WTC11 (cell line): ENCODE results near the gene MARK3. TPM values are rescaled to one million over a fixed set of nuclear protein-coding genes. Genes with fewer than 3 reads are reported as not detected.

Experiments used
- ATAC-seq: fragments of 200-7000 bp; cut with Tn5 transposase; 2 replicates; pipeline ENCODE4 v1.10.0; 2021; ENCODE audit warnings: mild to moderate bottlenecking, moderate library complexity
- CTCF ChIA-PET: fragments of 300-600 bp; sonication (Branson Sonifier 250); formaldehyde crosslinking; loops from one replicate; lab custom pipeline; 2021; ENCODE audit warnings: antibody characterized with exemption; lab: Charles Lee
- POLR2A ChIA-PET: fragments of 350-600 bp; sonication (Branson Sonifier 250); formaldehyde crosslinking; loops from one replicate; lab custom pipeline; 2021; ENCODE audit warnings: antibody characterized with exemption; lab: Charles Lee
- DNase-seq: peaks from one replicate; pipeline ENCODE4 v3.0.0; 2021; ENCODE audit warnings: low spot score
- H3K27ac Mint-ChIP-seq: 2 replicates; pipeline ENCODE4 v1.8.0; 2021; ENCODE audit warnings: mixed read lengths
- H3K27me3 Mint-ChIP-seq: 2 replicates; pipeline ENCODE4 v1.8.0; 2021; ENCODE audit warnings: low read depth, mild to moderate bottlenecking, moderate library complexity, mixed read lengths
- H3K36me3 Mint-ChIP-seq: 2 replicates; pipeline ENCODE4 v1.8.0; 2021; ENCODE audit warnings: mixed read lengths
- H3K4me1 Mint-ChIP-seq: 2 replicates; pipeline ENCODE4 v1.8.0; 2022; ENCODE audit warnings: mixed read lengths
- H3K4me3 Mint-ChIP-seq: 2 replicates; pipeline ENCODE4 v1.8.0; 2021; ENCODE audit warnings: mild to moderate bottlenecking, moderate library complexity, mixed read lengths
- H3K9me3 Mint-ChIP-seq: 2 replicates; pipeline ENCODE4 v1.8.0; 2021; ENCODE audit warnings: mixed read lengths
- ATF1 ChIP-seq: sonication (generic); formaldehyde crosslinking; IDR thresholded peaks from 2 replicates; pipeline ENCODE4 v1.8.1; 2023; ENCODE audit warnings: mild to moderate bottlenecking, moderate library complexity, missing genetic modification reagents
- E2F5 ChIP-seq: sonication (generic); formaldehyde crosslinking; IDR thresholded peaks from 2 replicates; pipeline ENCODE4 v1.8.1; 2022; ENCODE audit warnings: mild to moderate bottlenecking, moderate library complexity, missing genetic modification reagents
- ESRRA ChIP-seq: sonication (generic); formaldehyde crosslinking; IDR thresholded peaks from 2 replicates; pipeline ENCODE4 v1.8.1; 2022; ENCODE audit warnings: mild to moderate bottlenecking, missing genetic modification reagents, borderline replicate concordance
- FOXK1 ChIP-seq: sonication (generic); formaldehyde crosslinking; IDR thresholded peaks from 2 replicates; pipeline ENCODE4 v1.8.0; 2022; ENCODE audit warnings: mild to moderate bottlenecking, moderate library complexity, missing genetic modification reagents
- FOXP1 ChIP-seq: sonication (generic); formaldehyde crosslinking; IDR thresholded peaks from 2 replicates; pipeline ENCODE4 v1.8.0; 2022; ENCODE audit warnings: missing genetic modification reagents, mild to moderate bottlenecking, moderate library complexity, borderline replicate concordance
- GABPB1 ChIP-seq: sonication (generic); formaldehyde crosslinking; IDR thresholded peaks from 2 replicates; pipeline ENCODE4 v1.8.1; 2023; ENCODE audit warnings: mild to moderate bottlenecking, missing genetic modification reagents
- GRHL2 ChIP-seq: fragments of 250-450 bp; sonication (Bioruptor Pico); IDR thresholded peaks from 2 replicates; pipeline ENCODE4 v1.8.0; 2022; ENCODE audit warnings: mild to moderate bottlenecking, moderate library complexity; ENCODE audit not compliant: insufficient replicate concordance, severe bottlenecking
- GTF2I ChIP-seq: fragments of 250-450 bp; sonication (Bioruptor Pico); conservative IDR thresholded peaks from 2 replicates; pipeline ENCODE4 v1.4.0; 2021; ENCODE audit warnings: mild to moderate bottlenecking
- HMGA2 ChIP-seq: fragments of 250-450 bp; sonication (Bioruptor Pico); IDR thresholded peaks from 2 replicates; pipeline ENCODE4 v1.4.0; 2021; ENCODE audit warnings: mild to moderate bottlenecking, moderate library complexity
- IRF1 ChIP-seq: sonication (generic); formaldehyde crosslinking; IDR thresholded peaks from 2 replicates; pipeline ENCODE4 v1.8.0; 2023; ENCODE audit warnings: missing genetic modification reagents
- MLX ChIP-seq: sonication (generic); formaldehyde crosslinking; IDR thresholded peaks from 2 replicates; pipeline ENCODE4 v1.8.1; 2023; ENCODE audit warnings: mild to moderate bottlenecking, missing genetic modification reagents, moderate library complexity
- MYBL2 ChIP-seq: sonication (generic); formaldehyde crosslinking; IDR thresholded peaks from 2 replicates; pipeline ENCODE4 v1.8.1; 2023; ENCODE audit warnings: mild to moderate bottlenecking, moderate library complexity, missing genetic modification reagents
- NFE2L1 ChIP-seq: sonication (generic); formaldehyde crosslinking; IDR thresholded peaks from 2 replicates; pipeline ENCODE4 v1.8.1; 2023; ENCODE audit warnings: missing genetic modification reagents
- PRRX2 ChIP-seq: fragments of 250-450 bp; sonication (Bioruptor Pico); IDR thresholded peaks from 2 replicates; pipeline ENCODE4 v1.8.0; 2021; ENCODE audit warnings: mild to moderate bottlenecking
- SMAD3 ChIP-seq: sonication (generic); formaldehyde crosslinking; IDR thresholded peaks from 2 replicates; pipeline ENCODE4 v1.8.0; 2022; ENCODE audit warnings: missing genetic modification reagents, mild to moderate bottlenecking, borderline replicate concordance
- SOX15 ChIP-seq: fragments of 250-450 bp; sonication (Bioruptor Pico); IDR thresholded peaks from 2 replicates; pipeline ENCODE4 v1.9.0; 2021; ENCODE audit warnings: mild to moderate bottlenecking
- SP1 ChIP-seq: sonication (generic); formaldehyde crosslinking; conservative IDR thresholded peaks from 2 replicates; pipeline ENCODE4 v1.8.1; 2022; ENCODE audit warnings: missing genetic modification reagents
- ZNF121 ChIP-seq: sonication (generic); formaldehyde crosslinking; IDR thresholded peaks from 2 replicates; pipeline ENCODE4 v1.8.0; 2023; ENCODE audit warnings: missing genetic modification reagents
- ZNF138 ChIP-seq: sonication (generic); formaldehyde crosslinking; conservative IDR thresholded peaks from 2 replicates; pipeline ENCODE4 v1.8.1; 2022; ENCODE audit warnings: mild to moderate bottlenecking, moderate library complexity, missing genetic modification reagents
- ZNF263 ChIP-seq: sonication (generic); formaldehyde crosslinking; IDR thresholded peaks from 2 replicates; pipeline ENCODE4 v1.8.1; 2022; ENCODE audit warnings: low read depth, mild to moderate bottlenecking, moderate library complexity, missing genetic modification reagents
- ZNF281 ChIP-seq: sonication (generic); formaldehyde crosslinking; IDR thresholded peaks from 2 replicates; pipeline ENCODE4 v1.8.0; 2023; ENCODE audit warnings: mild to moderate bottlenecking, missing genetic modification reagents
- ZNF423 ChIP-seq: fragments of 250-450 bp; sonication (Bioruptor Pico); IDR thresholded peaks from 2 replicates; pipeline ENCODE4 v2.1.2; 2022; ENCODE audit warnings: mild to moderate bottlenecking, moderate library complexity
- ZNF671 ChIP-seq: fragments of 250-450 bp; sonication (Bioruptor Pico); IDR thresholded peaks from 2 replicates; pipeline ENCODE4 v1.8.0; 2021; ENCODE audit warnings: mild to moderate bottlenecking
- total RNA-seq: library from RNA; stranded (reverse); gene quantifications from 3 replicates; pipeline ENCODE4 v1.2.3, GENCODE V29; 2021
- TF ChIP-seq, protein P1 (sequence below): sonication (generic); formaldehyde crosslinking; IDR thresholded peaks from 2 replicates; pipeline ENCODE4 v1.8.1; 2022; ENCODE audit warnings: low read depth, missing genetic modification reagents, borderline replicate concordance
- TF ChIP-seq, protein P2 (sequence below): fragments of 250-450 bp; sonication (Bioruptor Pico); IDR thresholded peaks from 2 replicates; pipeline ENCODE4 v1.8.0; 2021; ENCODE audit warnings: mild to moderate bottlenecking

The MARK3 gene
- total RNA-seq, 1 experiment from 2014 or later, result 93.7 TPM

DNA sequence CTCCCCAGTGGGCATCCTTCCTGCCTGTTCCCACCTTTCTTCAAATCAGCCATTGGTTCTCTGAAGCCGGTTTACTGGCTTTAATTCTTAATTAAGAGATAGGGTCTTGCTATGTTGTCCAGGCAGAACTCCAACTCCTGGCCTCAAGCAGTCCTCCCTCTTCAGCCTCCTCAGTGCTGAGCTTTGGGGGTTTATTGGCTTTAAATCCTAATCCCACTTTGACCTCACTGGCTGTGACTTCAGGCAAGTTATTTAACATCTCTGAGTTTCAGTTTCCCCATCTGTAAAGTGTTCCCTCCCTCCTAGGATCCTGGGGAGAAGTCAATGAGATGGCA is 141.7 kb downstream of the MARK3 start:
- Mint-ChIP-seq H3K9me3 (no peaks in the 10 kb centered on the region), H3K4me3 (no peak overlapping the region), H3K36me3 (no peaks in the 10 kb centered on the region), H3K27ac (no peak overlapping the region), H3K4me1 (peaks cover 19% of the 10 kb centered on the region), H3K27me3 (peaks cover 27% of the 10 kb centered on the region)
- ChIA-PET POLR2A (no interaction called here), CTCF (interaction anchor here (4.9 to 5.8 kb wide), 2 partner anchors 8 to 15 kb away, joined by 27 to 46 read pairs; no protein-coding TSS in a partner anchor)
- DNase-seq (no peak), ATAC-seq (no peak)
- TF ChIP-seq ZNF121 (CRISPR knock-in tag) (peak; percentile 27; the same call in 1 of the 2 replicates), PRRX2 (CRISPR knock-in tag) (no peak)

DNA sequence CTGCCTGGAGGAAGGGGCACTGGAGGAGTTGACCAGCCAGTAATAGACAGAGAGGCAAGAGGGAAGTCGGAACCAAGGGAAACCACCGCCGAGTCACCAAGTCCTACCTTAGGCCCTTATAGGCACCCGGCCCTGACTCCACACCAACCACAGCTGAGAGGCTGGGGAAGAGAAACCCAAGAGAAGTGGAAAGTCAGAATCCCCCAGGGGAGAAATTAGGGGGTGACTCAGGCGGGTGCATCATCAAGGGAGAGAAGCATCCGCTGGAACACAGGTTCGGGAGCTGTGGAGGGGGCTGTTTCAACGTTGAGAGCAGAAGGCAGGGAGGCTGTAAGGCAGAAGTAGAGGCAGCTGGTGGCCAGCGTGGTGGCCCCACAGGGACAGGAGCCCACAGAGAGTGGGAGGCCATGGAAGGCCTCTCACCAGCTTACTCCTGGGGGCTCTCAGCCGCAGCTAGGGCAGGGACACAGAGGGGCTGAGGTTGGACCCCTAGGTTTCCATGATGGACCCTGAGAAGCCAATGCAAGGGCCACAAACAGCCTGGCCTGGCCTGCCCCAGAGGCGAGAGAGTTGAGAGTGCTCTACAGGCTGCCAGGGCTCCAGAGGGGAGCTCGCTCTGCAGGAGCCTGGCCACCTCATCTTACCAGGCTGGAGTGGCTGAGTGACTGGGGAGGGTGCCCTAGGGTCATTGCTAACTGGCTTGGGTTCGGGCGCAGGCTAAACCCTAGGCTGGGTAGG is 142.4 kb downstream of the MARK3 start:
- peak overlapping the region; percentile 40 for H3K4me3 Mint-ChIP-seq
- H3K4me1 Mint-ChIP-seq, result peaks cover 19% of the 10 kb centered on the region
- TF ChIP-seq PRRX2 (CRISPR knock-in tag) (no peak), MLX (CRISPR knock-in tag) (no peak), SP1 (CRISPR knock-in tag) (no peak), SMAD3 (CRISPR knock-in tag) (no peak), GTF2I (no peak), SOX15 (CRISPR knock-in tag) (no peak)
- TF ChIP-seq, protein P1, sequence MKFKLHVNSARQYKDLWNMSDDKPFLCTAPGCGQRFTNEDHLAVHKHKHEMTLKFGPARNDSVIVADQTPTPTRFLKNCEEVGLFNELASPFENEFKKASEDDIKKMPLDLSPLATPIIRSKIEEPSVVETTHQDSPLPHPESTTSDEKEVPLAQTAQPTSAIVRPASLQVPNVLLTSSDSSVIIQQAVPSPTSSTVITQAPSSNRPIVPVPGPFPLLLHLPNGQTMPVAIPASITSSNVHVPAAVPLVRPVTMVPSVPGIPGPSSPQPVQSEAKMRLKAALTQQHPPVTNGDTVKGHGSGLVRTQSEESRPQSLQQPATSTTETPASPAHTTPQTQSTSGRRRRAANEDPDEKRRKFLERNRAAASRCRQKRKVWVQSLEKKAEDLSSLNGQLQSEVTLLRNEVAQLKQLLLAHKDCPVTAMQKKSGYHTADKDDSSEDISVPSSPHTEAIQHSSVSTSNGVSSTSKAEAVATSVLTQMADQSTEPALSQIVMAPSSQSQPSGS (CRISPR knock-in tag), result no peak
- TF ChIP-seq, protein P2, sequence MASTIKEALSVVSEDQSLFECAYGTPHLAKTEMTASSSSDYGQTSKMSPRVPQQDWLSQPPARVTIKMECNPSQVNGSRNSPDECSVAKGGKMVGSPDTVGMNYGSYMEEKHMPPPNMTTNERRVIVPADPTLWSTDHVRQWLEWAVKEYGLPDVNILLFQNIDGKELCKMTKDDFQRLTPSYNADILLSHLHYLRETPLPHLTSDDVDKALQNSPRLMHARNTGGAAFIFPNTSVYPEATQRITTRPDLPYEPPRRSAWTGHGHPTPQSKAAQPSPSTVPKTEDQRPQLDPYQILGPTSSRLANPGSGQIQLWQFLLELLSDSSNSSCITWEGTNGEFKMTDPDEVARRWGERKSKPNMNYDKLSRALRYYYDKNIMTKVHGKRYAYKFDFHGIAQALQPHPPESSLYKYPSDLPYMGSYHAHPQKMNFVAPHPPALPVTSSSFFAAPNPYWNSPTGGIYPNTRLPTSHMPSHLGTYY (CRISPR knock-in tag), result no peak
- H3K36me3 Mint-ChIP-seq, result no peaks in the 10 kb centered on the region
- POLR2A ChIA-PET, result interaction anchor here (1.1 kb wide), 1 partner anchor 15 kb away, joined by 3 read pairs; no protein-coding TSS in a partner anchor
- no peak for DNase-seq
- H3K9me3 Mint-ChIP-seq, result no peaks in the 10 kb centered on the region
- CTCF ChIA-PET, result interaction anchor here (3.9 to 5.8 kb wide), 3 partner anchors 9 to 19 kb away, joined by 25 to 46 read pairs (median 27); no protein-coding TSS in a partner anchor
- H3K27ac Mint-ChIP-seq, result no peak overlapping the region
- peaks cover 27% of the 10 kb centered on the region for H3K27me3 Mint-ChIP-seq
- ATAC-seq, result no peak

- CTCF ChIA-PET, result interaction anchor here (0.8 to 5.8 kb wide), 7 partner anchors 7 to 423 kb away, joined by 3 to 46 read pairs (median 14); no protein-coding TSS in a partner anchor
- H3K4me1 Mint-ChIP-seq, result peaks cover 19% of the 10 kb centered on the region
- TF ChIP-seq FOXK1 (no peak), ZNF671 (no peak), GABPB1 (CRISPR knock-in tag) (no peak), FOXP1 (CRISPR knock-in tag) (no peak), ZNF121 (CRISPR knock-in tag) (no peak), NFE2L1 (CRISPR knock-in tag) (no peak), IRF1 (no peak), E2F5 (CRISPR knock-in tag) (no peak), MYBL2 (CRISPR knock-in tag) (no peak), ESRRA (CRISPR knock-in tag) (no peak), ZNF263 (CRISPR knock-in tag) (no peak), HMGA2 (no peak), ZNF138 (no peak), ZNF423 (CRISPR knock-in tag) (no peak), GRHL2 (CRISPR knock-in tag) (no peak), ATF1 (CRISPR knock-in tag) (no peak), ZNF281 (CRISPR knock-in tag) (no peak)
- TF ChIP-seq, all 79 proteins: peak for 0
- Mint-ChIP-seq H3K27me3 (peaks cover 27% of the 10 kb centered on the region), H3K9me3 (no peaks in the 10 kb centered on the region), H3K27ac (peak overlapping the region; percentile 45; the same call in 1 of the 2 replicates), H3K36me3 (no peaks in the 10 kb centered on the region), H3K4me3 (peak overlapping the region; percentile 93)
- no peak for ATAC-seq
- POLR2A ChIA-PET, result interaction anchor here (1.1 kb wide), 1 partner anchor 15 kb away, joined by 3 read pairs; no protein-coding TSS in a partner anchor
- DNase-seq, result no peak
These were observed 143.0 kb downstream of the MARK3 start for GRCh38 chr14:103528146-103528586.
